MM.1S (cell line): ENCODE data around the gene ABHD15.

ENCODE experiments used
- EZH2 ChIP-seq: fragments of 300-600 bp; sonication (generic); optimal IDR thresholded peaks from 2 replicates; pipeline ENCODE3; 2017; ENCODE audit warnings: low read depth, mild to moderate bottlenecking, antibody characterized with exemption, low read length, mixed read lengths
- TF ChIP-seq, protein P1 (sequence below): fragments of 300-600 bp; sonication (generic); IDR thresholded peaks from 2 replicates; pipeline ENCODE4 v1.5.1; 2016; ENCODE audit warnings: antibody characterized with exemption, low read length, mixed read lengths

DNA sequence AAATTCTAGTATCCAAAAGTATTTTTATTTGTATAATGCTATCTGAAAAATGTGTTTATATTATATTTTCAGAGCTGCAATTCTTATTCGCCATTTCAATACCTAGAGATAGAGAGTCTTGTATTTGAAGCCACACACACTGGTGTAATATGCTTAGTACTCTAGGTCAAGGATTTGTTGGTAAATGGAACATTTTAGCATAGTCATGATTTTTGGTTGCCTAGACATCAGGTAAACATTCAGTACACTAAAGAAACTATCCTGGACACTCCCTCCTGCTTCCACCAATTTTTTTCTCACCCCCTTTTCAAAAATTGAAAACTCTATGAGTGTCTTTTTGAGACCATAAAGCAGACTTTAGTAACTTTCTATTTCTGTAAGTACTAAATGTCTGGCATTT, 20.8 kb downstream of the ABHD15 start:
- TF ChIP-seq, protein P1, sequence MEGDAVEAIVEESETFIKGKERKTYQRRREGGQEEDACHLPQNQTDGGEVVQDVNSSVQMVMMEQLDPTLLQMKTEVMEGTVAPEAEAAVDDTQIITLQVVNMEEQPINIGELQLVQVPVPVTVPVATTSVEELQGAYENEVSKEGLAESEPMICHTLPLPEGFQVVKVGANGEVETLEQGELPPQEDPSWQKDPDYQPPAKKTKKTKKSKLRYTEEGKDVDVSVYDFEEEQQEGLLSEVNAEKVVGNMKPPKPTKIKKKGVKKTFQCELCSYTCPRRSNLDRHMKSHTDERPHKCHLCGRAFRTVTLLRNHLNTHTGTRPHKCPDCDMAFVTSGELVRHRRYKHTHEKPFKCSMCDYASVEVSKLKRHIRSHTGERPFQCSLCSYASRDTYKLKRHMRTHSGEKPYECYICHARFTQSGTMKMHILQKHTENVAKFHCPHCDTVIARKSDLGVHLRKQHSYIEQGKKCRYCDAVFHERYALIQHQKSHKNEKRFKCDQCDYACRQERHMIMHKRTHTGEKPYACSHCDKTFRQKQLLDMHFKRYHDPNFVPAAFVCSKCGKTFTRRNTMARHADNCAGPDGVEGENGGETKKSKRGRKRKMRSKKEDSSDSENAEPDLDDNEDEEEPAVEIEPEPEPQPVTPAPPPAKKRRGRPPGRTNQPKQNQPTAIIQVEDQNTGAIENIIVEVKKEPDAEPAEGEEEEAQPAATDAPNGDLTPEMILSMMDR = no peak
- no peak for TF ChIP-seq EZH2
